Measurements from ENCODE around the gene CAMKMT.

Gene CAMKMT

DNA sequence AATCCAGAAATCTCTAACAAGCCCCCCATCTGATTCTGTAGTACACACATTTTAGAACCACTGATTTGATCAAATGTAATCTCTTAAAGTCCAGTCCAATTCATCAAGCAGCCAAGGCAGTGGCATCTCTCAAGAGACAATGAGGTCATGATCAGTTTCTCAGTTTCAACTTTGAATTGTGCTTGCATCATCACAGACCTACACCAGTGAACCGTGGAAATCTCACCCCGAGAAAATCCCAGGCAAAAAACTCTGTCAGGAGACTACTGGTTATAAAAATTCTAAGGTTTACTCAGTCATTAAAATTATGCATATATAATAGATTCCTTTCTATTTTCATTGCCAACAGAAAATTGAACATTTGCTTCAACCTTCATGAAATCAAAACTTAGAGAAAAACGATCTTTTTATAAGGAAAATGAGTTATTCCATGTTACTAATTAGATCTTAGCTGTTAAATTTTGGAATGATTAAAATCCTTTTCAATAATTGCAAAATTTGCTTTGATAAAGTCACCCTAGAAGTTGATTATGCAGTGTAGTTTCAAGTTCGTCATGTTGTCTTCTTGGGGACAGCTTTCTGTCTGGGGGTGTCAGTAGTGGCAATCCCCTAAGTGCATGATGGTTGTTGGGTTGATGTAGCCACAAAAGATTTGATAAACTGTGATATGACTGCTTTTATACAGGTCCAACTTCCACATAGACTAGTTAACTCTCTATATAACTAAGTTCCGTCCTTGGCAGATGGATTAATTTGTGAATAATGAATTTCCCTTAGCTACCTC lies 235.0 kb downstream of the CAMKMT start:
- H3F3A ChIP-seq (ENCODE audit: insufficient read depth, low read length) = no peaks in the 10 kb centered on the region
- no peak overlapping the region for H3K4me2 ChIP-seq (ENCODE audit: low read length)
- no peak overlapping the region for H3K4me3 ChIP-seq (ENCODE audit: low read depth, low read length, poor library complexity, severe bottlenecking)

DNA sequence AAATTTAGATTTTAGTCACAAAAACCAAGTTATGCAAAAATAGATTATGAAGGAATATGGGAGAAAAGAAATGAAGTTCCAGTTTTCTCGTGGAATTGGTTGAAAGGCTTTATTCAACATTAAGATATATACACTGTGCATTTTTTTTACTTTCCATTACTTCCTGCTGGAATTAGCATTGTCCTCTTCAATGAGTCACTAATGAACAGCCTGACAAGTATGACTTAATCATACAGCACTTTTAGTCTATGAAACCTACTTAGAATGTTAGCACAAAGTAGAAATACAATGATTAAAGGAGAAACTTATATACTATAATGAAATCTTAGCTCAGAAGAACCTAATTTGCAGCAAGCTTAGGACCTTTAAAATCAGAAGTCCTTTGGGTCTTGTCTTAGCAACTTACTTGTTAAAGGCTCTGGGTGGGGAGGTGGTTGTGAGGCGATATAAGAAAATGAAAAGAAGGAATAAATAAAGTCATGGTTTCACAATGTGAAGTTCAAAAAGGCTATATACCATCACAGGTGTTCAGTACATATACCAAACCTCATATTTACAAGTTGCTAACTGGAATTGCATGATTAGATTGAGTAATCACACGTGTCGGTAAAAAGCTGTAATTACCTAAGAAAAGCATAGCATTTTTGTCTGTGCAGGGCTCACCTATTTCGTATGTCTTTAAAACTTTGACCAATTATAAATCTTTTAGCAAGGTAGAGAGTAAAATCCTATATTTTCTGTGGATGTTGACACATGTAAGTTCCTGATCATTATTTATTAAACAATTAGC lies 236.8 kb downstream of the CAMKMT start:
- H2AFZ ChIP-seq (ENCODE audit: low read length) = no peak overlapping the region
- no peak overlapping the region for H3K4me3 ChIP-seq (ENCODE audit: low read depth, low read length, poor library complexity, severe bottlenecking)
- no peaks in the 10 kb centered on the region for H4K20me1 ChIP-seq (ENCODE audit: insufficient read depth, low read length)
- H3K9ac ChIP-seq (ENCODE audit: low read length) = no peak overlapping the region
- TF ChIP-seq, protein P1, sequence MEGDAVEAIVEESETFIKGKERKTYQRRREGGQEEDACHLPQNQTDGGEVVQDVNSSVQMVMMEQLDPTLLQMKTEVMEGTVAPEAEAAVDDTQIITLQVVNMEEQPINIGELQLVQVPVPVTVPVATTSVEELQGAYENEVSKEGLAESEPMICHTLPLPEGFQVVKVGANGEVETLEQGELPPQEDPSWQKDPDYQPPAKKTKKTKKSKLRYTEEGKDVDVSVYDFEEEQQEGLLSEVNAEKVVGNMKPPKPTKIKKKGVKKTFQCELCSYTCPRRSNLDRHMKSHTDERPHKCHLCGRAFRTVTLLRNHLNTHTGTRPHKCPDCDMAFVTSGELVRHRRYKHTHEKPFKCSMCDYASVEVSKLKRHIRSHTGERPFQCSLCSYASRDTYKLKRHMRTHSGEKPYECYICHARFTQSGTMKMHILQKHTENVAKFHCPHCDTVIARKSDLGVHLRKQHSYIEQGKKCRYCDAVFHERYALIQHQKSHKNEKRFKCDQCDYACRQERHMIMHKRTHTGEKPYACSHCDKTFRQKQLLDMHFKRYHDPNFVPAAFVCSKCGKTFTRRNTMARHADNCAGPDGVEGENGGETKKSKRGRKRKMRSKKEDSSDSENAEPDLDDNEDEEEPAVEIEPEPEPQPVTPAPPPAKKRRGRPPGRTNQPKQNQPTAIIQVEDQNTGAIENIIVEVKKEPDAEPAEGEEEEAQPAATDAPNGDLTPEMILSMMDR (IDR thresholded peaks at IDR 0.05; ENCODE audit: low read length) = no peak
- no peak for TF ChIP-seq EZH2 (IDR thresholded peaks at IDR 0.05; ENCODE audit: borderline replicate concordance, low read length)
- no peaks in the 10 kb centered on the region for H3K79me2 ChIP-seq (ENCODE audit: insufficient read depth, low read length)
- H3K9me2 ChIP-seq (ENCODE audit: low read depth, low read length) = no peaks in the 10 kb centered on the region
- H3K4me2 ChIP-seq (ENCODE audit: low read length) = no peak overlapping the region
- no peaks in the 10 kb centered on the region for H3K9me3 ChIP-seq (ENCODE audit: low read length)
- no peaks in the 10 kb centered on the region for H3K27me3 ChIP-seq (ENCODE audit: insufficient read depth, low read length)
- H3F3A ChIP-seq (ENCODE audit: insufficient read depth, low read length) = no peaks in the 10 kb centered on the region
- no peaks in the 10 kb centered on the region for H3K36me3 ChIP-seq (ENCODE audit: insufficient read depth, low read length)
- no peak overlapping the region for H3K27ac ChIP-seq (ENCODE audit: low read depth, low read length, poor library complexity, severe bottlenecking)
- no peaks in the 10 kb centered on the region for H3K4me1 ChIP-seq (ENCODE audit: insufficient read depth, low read length, severe bottlenecking)

More for the DNA sequence above, 235.0 kb downstream of the CAMKMT start:
- Histone ChIP-seq H3K4me1 (ENCODE audit: insufficient read depth, low read length, severe bottlenecking) (no peaks in the 10 kb centered on the region), H3K27ac (ENCODE audit: low read depth, low read length, poor library complexity, severe bottlenecking) (no peak overlapping the region), H3K36me3 (ENCODE audit: insufficient read depth, low read length) (no peaks in the 10 kb centered on the region), H3K9ac (ENCODE audit: low read length) (no peak overlapping the region), H3K9me2 (ENCODE audit: low read depth, low read length) (no peaks in the 10 kb centered on the region), H3K9me3 (ENCODE audit: low read length) (no peaks in the 10 kb centered on the region), H3K79me2 (ENCODE audit: insufficient read depth, low read length) (no peaks in the 10 kb centered on the region), H3K27me3 (ENCODE audit: insufficient read depth, low read length) (no peaks in the 10 kb centered on the region), H2AFZ (ENCODE audit: low read length) (no peak overlapping the region), H4K20me1 (ENCODE audit: insufficient read depth, low read length) (no peaks in the 10 kb centered on the region)
- TF ChIP-seq, protein P1 (IDR thresholded peaks at IDR 0.05; ENCODE audit: low read length) = no peak
- no peak for TF ChIP-seq EZH2 (IDR thresholded peaks at IDR 0.05; ENCODE audit: borderline replicate concordance, low read length)

DNA sequence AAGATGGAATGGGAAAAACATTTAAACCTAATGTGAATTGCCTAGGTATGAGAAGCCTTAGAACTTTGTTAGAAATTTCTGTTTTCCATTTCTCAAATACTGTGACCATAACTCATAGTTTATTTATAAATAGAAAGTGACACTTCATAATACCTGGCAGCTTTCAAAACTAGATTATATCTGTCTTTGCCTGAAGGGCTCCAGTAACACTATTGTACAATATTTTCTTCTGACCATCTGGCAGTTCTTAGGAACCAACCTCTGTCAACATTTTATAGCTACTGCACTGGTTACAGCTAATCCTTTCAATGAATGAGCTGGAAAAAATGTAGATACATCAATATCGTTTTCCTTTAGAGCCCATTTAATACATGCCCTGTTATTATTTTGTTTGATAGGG lies 237.4 kb downstream of the CAMKMT start:
- no peaks in the 10 kb centered on the region for H3K4me1 ChIP-seq (ENCODE audit: insufficient read depth, low read length, severe bottlenecking)
- TF ChIP-seq, protein P1 (IDR thresholded peaks at IDR 0.05; ENCODE audit: low read length) = no peak
- no peak for TF ChIP-seq EZH2 (IDR thresholded peaks at IDR 0.05; ENCODE audit: borderline replicate concordance, low read length)
- no peak overlapping the region for H3K4me2 ChIP-seq (ENCODE audit: low read length)
- H3K9ac ChIP-seq (ENCODE audit: low read length) = no peak overlapping the region
- H3K79me2 ChIP-seq (ENCODE audit: insufficient read depth, low read length) = no peaks in the 10 kb centered on the region
- H3K9me3 ChIP-seq (ENCODE audit: low read length) = no peaks in the 10 kb centered on the region
- H3F3A ChIP-seq (ENCODE audit: insufficient read depth, low read length) = no peaks in the 10 kb centered on the region
- H3K36me3 ChIP-seq (ENCODE audit: insufficient read depth, low read length) = no peaks in the 10 kb centered on the region
- no peak overlapping the region for H3K4me3 ChIP-seq (ENCODE audit: low read depth, low read length, poor library complexity, severe bottlenecking)
- no peak overlapping the region for H3K27ac ChIP-seq (ENCODE audit: low read depth, low read length, poor library complexity, severe bottlenecking)
- no peak overlapping the region for H2AFZ ChIP-seq (ENCODE audit: low read length)
- no peaks in the 10 kb centered on the region for H3K27me3 ChIP-seq (ENCODE audit: insufficient read depth, low read length)
- H4K20me1 ChIP-seq (ENCODE audit: insufficient read depth, low read length) = no peaks in the 10 kb centered on the region
- H3K9me2 ChIP-seq (ENCODE audit: low read depth, low read length) = no peaks in the 10 kb centered on the region
